VCaP (cell line): ENCODE measurements around the gene DIP2C.

ENCODE experiments used
- H3K27ac ChIP-seq: fragments of 450-650 bp; 2 replicates; pipeline ENCODE4 v1.5.1; 2017
- CTCF ChIP-seq: fragments of 450-650 bp; conservative IDR thresholded peaks from 2 replicates; pipeline ENCODE4 v1.5.1; 2017; ENCODE audit warnings: mild to moderate bottlenecking, moderate library complexity

DIP2C gene

GRCh38 chr10:484925-485661 is 204.4 kb downstream of the DIP2C start:
- TF ChIP-seq CTCF = no peak
- H3K27ac ChIP-seq = peak overlapping the region; percentile 93

- no peak for TF ChIP-seq CTCF
- peak overlapping the region; percentile 93 for H3K27ac ChIP-seq
These were observed 205.0 kb downstream of the DIP2C start for GRCh38 chr10:484441-484924.

- H3K27ac ChIP-seq = peak overlapping the region; percentile 93
- TF ChIP-seq CTCF = no peak
These were observed 206.2 kb downstream of the DIP2C start for GRCh38 chr10:483261-483660.

GRCh38 chr10:482848-483247 is 206.6 kb downstream of the DIP2C start:
- TF ChIP-seq CTCF = no peak
- peak overlapping the region; percentile 93 for H3K27ac ChIP-seq

- no peak for TF ChIP-seq CTCF
- H3K27ac ChIP-seq = peak overlapping the region; percentile 93
These were observed 207.4 kb downstream of the DIP2C start for GRCh38 chr10:482051-482501.

- no peak for TF ChIP-seq CTCF
- H3K27ac ChIP-seq = peak overlapping the region; percentile 93
These were observed 207.8 kb downstream of the DIP2C start for GRCh38 chr10:481628-482027.

- no peak for TF ChIP-seq CTCF
- peak overlapping the region; percentile 93 for H3K27ac ChIP-seq
These were observed 208.4 kb downstream of the DIP2C start for GRCh38 chr10:480928-481552.
